ENCODE results near the gene HGFAC.

- TF ChIP-seq, protein P1, sequence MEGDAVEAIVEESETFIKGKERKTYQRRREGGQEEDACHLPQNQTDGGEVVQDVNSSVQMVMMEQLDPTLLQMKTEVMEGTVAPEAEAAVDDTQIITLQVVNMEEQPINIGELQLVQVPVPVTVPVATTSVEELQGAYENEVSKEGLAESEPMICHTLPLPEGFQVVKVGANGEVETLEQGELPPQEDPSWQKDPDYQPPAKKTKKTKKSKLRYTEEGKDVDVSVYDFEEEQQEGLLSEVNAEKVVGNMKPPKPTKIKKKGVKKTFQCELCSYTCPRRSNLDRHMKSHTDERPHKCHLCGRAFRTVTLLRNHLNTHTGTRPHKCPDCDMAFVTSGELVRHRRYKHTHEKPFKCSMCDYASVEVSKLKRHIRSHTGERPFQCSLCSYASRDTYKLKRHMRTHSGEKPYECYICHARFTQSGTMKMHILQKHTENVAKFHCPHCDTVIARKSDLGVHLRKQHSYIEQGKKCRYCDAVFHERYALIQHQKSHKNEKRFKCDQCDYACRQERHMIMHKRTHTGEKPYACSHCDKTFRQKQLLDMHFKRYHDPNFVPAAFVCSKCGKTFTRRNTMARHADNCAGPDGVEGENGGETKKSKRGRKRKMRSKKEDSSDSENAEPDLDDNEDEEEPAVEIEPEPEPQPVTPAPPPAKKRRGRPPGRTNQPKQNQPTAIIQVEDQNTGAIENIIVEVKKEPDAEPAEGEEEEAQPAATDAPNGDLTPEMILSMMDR (conservative IDR thresholded peaks at IDR 0.05): no peak
- no peak for TF ChIP-seq EZH2 (IDR thresholded peaks at IDR 0.05; ENCODE audit: low read depth)
Observed at GRCh38 chr4:3436048-3436797, 5.5 kb upstream of the HGFAC start.

Data from PC-9 (cell line).